ENCODE data around the gene LIMS2. TPM values are rescaled to one million over a fixed set of nuclear protein-coding genes. Genes with fewer than 3 reads are reported as not detected.

Gene LIMS2
- total RNA-seq, 4 donors from 2014 or later, result 99.2 to 342 (median 175) TPM

DNA sequence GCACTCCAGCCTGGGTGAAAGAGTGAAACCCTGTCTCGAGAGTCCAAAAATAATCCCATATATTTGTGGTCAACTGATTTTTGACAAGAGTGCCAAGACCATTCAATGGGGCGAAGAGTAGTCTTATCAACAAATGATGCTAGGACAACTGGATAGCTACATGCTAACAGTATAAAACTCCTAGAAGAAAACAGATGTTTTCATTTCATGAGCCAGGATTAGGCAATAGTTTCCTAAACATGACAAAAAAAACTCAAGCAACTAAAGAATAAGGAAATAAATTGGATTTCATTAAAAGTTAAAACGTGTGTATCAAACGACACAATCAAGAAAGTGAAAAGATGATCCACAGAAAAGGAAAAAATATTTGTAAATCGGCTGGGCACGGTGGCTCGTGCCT lies 6.3 kb downstream of the LIMS2 start:
- 37% methylated on average over 7 of the region's 7 CpGs for WGBS
- Histone ChIP-seq H3K27me3 (no peaks in the 10 kb centered on the region), H3K36me3 (peaks cover 0 to 20% (median 0%) of the 10 kb centered on the region in 4 donors), H3K4me3 (peak overlapping the region in 1 of 4 donors; percentile 8), H3K9me3 (no peaks in the 10 kb centered on the region), H3K27ac (replicated peaks in 1 of 4) (peak overlapping the region; percentile 56 to 98 (median 84)), H3K4me1 (peaks cover 67 to 100% (median 91%) of the 10 kb centered on the region in 4 donors)
- intact Hi-C loops (cut with DNase I), result no loop called here
- no peak for TF ChIP-seq POLR2AphosphoS5 (IDR thresholded peaks at IDR 0.05)
- TF ChIP-seq, protein P1, sequence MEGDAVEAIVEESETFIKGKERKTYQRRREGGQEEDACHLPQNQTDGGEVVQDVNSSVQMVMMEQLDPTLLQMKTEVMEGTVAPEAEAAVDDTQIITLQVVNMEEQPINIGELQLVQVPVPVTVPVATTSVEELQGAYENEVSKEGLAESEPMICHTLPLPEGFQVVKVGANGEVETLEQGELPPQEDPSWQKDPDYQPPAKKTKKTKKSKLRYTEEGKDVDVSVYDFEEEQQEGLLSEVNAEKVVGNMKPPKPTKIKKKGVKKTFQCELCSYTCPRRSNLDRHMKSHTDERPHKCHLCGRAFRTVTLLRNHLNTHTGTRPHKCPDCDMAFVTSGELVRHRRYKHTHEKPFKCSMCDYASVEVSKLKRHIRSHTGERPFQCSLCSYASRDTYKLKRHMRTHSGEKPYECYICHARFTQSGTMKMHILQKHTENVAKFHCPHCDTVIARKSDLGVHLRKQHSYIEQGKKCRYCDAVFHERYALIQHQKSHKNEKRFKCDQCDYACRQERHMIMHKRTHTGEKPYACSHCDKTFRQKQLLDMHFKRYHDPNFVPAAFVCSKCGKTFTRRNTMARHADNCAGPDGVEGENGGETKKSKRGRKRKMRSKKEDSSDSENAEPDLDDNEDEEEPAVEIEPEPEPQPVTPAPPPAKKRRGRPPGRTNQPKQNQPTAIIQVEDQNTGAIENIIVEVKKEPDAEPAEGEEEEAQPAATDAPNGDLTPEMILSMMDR (IDR thresholded peaks at IDR 0.05), result no peak
- no peak for TF ChIP-seq POLR2A (IDR thresholded peaks at IDR 0.05; ENCODE audit: low read depth)
- TF ChIP-seq EP300 (IDR thresholded peaks at IDR 0.05), result no peak
- no peak for DNase-seq (ENCODE audit: extremely low spot score)

DNA sequence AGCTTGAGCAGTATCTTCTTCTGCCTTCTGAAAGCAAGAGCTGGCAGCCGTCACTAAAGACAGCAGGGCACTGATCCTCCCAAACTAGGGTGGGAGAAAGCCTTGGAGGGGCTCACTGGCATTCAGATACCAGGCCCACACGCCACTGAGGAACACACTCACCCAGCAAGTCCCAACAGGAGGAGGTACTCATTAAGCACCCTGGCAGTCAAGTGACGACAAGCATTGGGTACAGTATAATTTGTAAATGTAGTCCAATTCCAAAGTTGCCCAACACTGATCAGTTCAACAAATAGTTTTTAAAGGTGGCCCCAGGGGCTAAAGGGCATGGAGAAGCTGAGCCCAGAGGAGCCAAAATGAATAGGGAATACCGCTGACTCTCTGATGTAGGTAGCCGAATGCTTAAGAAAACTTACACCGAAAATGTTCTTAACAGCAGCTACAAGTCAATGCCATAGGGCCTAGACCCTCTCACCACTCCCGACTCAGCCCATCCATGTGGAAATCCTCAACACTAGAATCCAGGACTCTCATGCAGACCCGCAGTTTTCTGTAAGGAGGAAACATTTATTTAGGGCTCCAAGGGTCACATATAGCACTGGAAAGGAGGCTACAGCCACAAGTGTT lies 9.9 kb downstream of the LIMS2 start:
- no peaks in the 10 kb centered on the region for H3K9me3 ChIP-seq
- H3K4me3 ChIP-seq, result peak overlapping the region; percentile 49 to 60 (median 52)
- no peaks in the 10 kb centered on the region for H3K27me3 ChIP-seq
- TF ChIP-seq POLR2A (IDR thresholded peaks at IDR 0.05; ENCODE audit: low read depth) (no peak), EP300 (IDR thresholded peaks at IDR 0.05) (no peak), POLR2AphosphoS5 (IDR thresholded peaks at IDR 0.05) (no peak)
- TF ChIP-seq, protein P1 (IDR thresholded peaks at IDR 0.05), result no peak
- H3K27ac ChIP-seq (replicated peaks in 1 of 4), result peak overlapping the region; percentile 81 to 93 (median 88)
- peaks cover 80 to 100% (median 91%) of the 10 kb centered on the region in 4 donors for H3K4me1 ChIP-seq
- peaks cover 0 to 7% (median 1%) of the 10 kb centered on the region in 4 donors for H3K36me3 ChIP-seq
- intact Hi-C loops (cut with DNase I), result no loop called here
- 70% methylated on average over 7 of the region's 8 CpGs for WGBS
- DNase-seq (ENCODE audit: extremely low spot score), result no peak

DNA sequence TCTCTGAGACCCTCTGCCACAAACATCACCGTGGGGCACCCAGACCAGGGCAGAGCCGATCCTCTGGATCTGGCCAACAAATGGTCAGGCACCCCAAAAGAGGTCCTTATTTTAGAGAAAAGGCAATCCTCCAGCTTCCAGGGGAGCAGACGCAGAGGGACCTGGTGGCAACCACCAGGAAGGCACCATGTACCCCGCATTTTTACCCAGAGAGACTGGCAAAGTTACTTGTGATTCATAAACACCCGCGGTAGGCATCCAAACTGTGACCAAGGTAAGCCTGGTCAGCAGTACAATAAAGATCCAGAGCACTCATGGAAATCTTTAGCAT lies 10.5 kb downstream of the LIMS2 start:
- 66% methylated on average over 4 of the region's 6 CpGs for WGBS
- no peak for DNase-seq (ENCODE audit: extremely low spot score)
- intact Hi-C loops (cut with DNase I), result no loop called here
- H3K9me3 ChIP-seq, result no peaks in the 10 kb centered on the region
- no peaks in the 10 kb centered on the region for H3K27me3 ChIP-seq
- H3K27ac ChIP-seq (replicated peaks in 1 of 4), result peak overlapping the region; percentile 81 to 93 (median 88)
- peak overlapping the region; percentile 49 to 60 (median 52) for H3K4me3 ChIP-seq
- H3K36me3 ChIP-seq, result peaks cover 0 to 10% (median 3%) of the 10 kb centered on the region in 4 donors
- TF ChIP-seq POLR2A (IDR thresholded peaks at IDR 0.05; ENCODE audit: low read depth) (no peak), EP300 (IDR thresholded peaks at IDR 0.05) (no peak), POLR2AphosphoS5 (IDR thresholded peaks at IDR 0.05) (no peak)
- TF ChIP-seq, protein P1 (IDR thresholded peaks at IDR 0.05), result no peak
- peaks cover 84 to 100% (median 91%) of the 10 kb centered on the region in 4 donors for H3K4me1 ChIP-seq

DNA sequence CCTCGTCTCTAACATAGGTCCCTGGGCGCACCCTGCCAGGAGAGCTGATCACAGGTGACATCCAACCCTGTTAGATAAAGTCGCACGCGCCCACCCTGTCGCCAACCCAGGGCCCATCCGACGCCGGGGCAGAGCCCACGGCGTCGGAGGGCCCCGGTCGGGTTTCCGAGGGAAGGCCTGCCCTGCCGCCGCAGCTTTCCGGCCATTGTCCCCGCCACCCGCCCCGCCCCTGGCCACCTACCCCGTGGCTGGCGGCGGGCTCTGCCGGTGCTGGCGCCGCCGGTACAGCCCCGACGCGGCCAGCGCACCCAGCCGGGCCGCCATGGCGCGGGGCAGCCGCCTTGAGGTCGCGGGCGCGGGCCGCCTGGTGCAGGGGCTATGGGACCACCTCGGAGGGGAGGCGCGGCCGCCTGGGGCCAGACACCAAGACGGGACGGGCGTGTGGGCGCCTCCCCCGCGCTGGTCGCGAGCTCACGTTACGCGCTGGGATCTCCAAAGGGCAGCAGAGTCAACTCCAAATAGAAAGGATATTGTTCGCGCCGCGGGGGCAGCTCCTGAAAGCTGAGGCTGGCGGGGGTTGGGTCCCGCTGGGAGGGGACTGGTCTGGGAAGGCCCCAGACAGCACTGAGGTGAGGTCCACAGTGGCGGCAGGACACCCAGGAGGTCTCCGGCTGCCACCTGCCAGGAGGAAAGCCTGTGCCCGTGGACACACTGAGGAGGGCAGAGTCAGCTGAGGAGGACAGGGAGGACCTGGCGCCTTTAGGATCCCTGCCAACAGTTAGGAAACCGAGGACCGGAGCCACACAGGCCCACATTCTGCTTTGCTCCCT lies 11.1 kb downstream of the LIMS2 start:
- no peaks in the 10 kb centered on the region for H3K27me3 ChIP-seq
- no peak for DNase-seq (ENCODE audit: extremely low spot score)
- TF ChIP-seq, protein P1 (IDR thresholded peaks at IDR 0.05), result no peak
- no peak for TF ChIP-seq POLR2A (IDR thresholded peaks at IDR 0.05; ENCODE audit: low read depth)
- TF ChIP-seq POLR2AphosphoS5 (IDR thresholded peaks at IDR 0.05), result no peak
- no peak for TF ChIP-seq EP300 (IDR thresholded peaks at IDR 0.05)
- H3K36me3 ChIP-seq, result peaks cover 0 to 10% (median 3%) of the 10 kb centered on the region in 4 donors
- intact Hi-C loops (cut with DNase I), result no loop called here
- peaks cover 88 to 100% (median 92%) of the 10 kb centered on the region in 4 donors for H3K4me1 ChIP-seq
- peak overlapping the region; percentile 81 to 93 (median 88) for H3K27ac ChIP-seq (replicated peaks in 1 of 4)
- 15% methylated on average over 11 of the region's 69 CpGs for WGBS
- H3K4me3 ChIP-seq, result peak overlapping the region; percentile 49 to 60 (median 52)
- no peaks in the 10 kb centered on the region for H3K9me3 ChIP-seq
